GM19025 (cell line): ENCODE measurements around the gene CERKL.

Source experiments
- ATAC-seq: cut with Tn5 transposase; IDR thresholded peaks from one replicate; pipeline ENCODE4 v1.9.1; 2021; ENCODE audit warnings: mild to moderate bottlenecking, low read depth, moderate library complexity; ENCODE audit not compliant: unreplicated experiment

Gene CERKL

GRCh38 chr2:181578829-181579228 is 78.1 kb downstream of the CERKL start:
- ATAC-seq: no peak

DNA sequence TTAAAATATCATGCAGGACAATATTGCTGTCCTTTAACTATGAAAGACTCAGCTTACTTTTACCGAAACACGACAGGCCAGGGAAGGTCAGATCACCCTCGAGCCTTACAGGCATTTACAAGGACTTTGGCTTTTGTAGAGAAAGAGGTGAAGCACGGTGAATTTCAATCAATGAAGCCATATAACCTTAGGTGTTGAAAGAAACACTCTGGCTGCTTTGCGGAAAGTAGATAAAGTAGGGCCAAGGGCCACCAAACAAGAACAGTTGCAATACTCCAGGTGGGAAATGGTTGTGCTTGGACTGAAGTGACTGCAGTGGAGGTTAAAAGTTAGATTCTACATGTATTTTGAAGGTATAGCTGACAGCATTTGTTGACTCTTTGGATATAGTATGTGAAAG is 80.5 kb downstream of the CERKL start:
- ATAC-seq: no peak

GRCh38 chr2:181575650-181576025 is 81.3 kb downstream of the CERKL start:
- no peak for ATAC-seq

GRCh38 chr2:181575024-181575649 is 81.8 kb downstream of the CERKL start:
- ATAC-seq: no peak

DNA sequence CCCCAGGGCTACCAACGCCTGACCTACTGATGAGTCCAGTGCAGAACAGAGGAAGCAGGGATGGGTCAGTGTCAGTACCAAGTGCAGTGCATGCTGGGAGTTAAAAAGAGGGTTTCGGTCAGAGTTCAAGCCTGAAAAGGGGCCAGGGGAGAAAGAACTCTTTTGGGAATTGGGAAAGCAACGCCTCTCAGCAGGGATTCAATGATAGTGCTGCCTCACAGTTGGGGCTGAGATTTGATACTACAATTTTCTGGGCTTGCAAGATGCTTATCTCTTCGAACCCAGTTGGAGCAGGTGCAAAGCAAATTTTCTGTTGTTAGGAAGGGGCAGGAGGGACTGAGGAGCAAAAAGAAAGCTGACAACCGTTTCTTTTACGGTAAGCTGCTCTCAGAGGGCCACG is 82.6 kb downstream of the CERKL start:
- ATAC-seq: no peak

GRCh38 chr2:181573140-181573736 is 83.7 kb downstream of the CERKL start:
- ATAC-seq: no peak

DNA sequence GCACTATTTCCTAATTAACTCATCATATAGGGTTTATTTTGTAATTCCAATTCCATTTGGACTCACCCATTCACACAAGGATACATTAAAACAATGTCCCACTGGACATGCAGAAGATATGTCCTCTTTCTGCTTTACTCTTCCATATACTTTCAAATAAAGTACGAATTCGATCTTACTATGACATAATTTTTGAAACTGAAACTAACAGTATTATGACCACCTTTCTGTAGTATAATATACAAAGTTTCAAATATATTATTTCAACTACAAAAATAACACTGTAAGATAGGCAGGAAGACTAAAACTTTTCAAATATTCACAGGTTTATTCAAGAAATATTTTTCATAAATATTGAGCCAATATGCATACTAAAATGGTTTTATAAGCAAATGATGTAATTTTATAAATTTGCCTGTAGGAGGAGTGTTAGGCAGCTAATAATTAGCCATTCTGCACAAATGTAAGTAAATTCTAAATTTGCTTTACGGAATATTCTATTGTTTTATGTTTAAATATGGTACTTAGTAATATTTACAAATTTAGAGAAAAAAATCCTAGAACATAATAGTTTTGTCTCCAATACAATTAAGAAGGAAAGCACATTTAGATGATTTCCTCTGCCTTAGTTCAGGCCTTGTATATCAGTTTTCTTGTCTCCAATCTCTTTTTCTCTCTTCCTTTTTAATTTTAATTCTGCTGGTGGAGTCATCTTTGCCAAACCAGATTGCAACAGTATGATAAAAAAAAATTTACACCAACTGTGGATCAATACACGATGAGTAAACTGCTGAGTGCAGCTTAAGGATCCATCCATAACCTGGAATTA is 85.9 kb downstream of the CERKL start:
- ATAC-seq: no peak

GRCh38 chr2:181570059-181570458 is 86.8 kb downstream of the CERKL start:
- ATAC-seq: no peak

DNA sequence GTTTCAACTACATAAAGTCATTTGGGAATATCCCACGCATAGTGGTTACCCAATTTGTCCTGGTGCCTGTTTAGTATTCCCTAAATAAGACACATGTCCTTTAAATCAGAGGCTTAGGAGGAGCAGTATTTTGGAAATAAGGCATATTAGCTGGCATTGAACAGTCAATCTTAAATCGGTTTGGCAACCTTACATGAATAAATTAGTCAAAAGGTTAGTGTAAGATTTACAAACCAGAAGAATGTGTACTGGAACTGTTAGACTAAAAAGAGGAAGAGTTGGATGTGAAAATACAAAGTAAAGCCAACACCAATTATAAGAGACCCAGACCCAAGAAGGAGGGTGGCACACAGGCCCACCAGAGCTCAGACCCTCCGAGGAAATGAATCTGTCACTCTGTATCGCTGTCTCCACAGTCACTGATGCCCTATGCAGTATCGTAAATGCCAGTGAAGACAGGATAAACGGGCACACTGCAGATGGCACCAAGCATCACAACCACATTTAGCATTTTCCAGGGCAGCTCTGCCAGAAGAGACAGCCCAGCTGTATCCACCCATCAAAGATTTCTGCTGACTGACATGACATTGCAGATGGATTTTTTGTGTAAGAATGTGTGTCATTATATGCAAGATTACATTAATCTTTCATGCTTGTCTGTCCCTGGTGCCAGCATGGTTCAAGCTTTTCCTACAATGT is 90.4 kb downstream of the CERKL start:
- no peak for ATAC-seq

DNA sequence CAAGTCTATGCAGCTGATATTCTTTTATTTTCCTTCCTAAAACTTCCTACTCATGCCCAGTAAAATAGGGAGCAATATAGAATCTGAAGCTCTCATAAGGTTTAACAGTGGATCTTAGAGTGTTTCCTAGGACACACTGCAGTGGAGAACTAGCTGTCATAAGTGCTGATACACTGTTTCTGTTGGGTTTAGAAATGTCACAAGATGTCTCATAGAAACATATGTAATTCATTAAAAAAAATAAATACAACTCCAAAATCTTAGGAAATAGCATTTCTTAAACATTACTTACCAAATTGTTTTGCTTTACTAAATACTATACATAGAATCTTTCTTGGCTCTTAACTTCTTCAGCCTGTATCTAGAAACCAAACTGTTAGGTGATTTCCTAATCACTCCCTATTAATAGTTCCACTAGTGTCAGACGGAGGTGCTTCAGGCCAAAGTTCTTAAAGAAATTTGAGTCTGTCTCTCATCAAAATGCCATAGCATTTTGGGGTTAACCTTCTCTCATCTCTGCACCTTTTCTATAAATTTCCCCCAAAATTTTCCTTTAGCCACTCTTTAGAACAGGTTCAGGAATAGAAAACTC is 93.7 kb downstream of the CERKL start:
- ATAC-seq: no peak

DNA sequence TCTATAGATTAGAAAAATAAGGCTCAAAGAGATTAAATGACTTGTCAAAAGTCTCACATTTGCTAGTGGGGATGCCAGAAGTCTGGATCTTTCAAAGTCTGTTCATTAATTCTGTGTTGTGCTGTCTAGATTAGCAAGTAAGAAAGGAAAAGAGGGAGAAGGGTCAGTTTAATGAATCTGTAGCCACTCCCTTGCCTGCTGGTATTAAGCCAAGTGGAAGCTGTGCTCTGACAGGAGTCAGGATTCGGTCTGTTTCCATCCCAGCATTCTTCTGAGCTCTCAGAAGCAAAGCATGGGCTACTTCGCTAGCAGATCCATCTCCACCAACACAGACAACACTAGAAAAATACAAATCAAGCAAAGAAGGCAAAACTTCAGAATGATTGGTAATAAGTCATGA is 98.5 kb downstream of the CERKL start:
- ATAC-seq: no peak

- ATAC-seq: no peak
These were observed 102.7 kb downstream of the CERKL start for GRCh38 chr2:181554061-181554830.

DNA sequence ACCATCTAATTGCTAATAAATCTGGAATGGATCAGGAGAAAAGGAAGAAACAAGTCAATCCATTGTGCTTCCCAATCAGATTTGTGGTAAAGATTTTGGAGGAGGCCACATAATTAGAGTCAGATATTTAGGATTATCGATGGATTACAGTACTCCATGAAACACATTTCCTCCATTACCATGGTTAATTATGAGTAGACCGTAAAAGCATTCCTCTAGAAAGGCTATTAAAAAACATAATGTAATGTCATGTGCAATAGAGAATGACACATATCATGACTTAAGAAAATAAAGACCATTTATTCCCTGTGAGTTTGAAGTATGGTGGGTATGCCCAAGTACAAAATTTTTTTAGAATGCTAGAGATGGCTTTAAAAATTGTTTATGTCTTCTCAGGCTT is 103.7 kb downstream of the CERKL start:
- ATAC-seq: no peak

DNA sequence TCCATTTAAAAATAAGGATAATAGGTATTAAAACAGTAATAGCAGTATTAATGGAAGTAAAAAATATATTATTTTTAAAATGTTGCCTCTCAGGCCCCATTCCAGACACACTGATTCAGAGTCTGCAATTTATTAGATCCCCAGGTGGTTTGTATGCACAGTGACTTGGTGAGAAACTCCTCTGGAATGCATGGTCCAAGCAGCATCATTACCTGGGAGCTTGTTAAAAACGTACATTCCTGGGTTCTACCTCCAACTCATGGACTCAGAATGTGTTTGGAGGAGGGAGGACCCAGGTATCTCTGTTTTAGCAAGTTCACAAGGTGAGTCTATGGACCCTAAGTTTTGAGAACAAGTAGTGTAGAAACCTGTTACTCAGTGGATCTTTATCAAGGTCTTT is 104.1 kb downstream of the CERKL start:
- ATAC-seq: no peak

DNA sequence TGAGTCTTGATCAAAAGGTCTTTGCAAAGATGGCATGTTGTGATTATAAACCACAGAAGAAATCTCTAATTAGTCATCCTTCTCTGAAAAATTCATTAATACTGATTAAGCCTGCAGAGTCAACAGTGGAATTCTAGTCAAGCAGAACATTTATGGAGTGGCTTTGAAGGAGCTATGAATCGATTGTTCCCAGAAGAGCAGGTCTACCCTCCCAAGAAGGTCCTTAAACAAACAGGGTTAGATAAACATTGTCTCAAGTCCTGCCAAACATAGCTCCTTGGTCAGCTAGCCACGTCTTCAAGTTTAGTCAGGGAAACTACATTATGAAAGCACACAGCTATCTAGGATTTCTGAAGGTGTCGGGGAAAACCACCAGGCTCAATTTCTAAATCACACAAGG is 110.8 kb downstream of the CERKL start:
- ATAC-seq: no peak

- no peak for ATAC-seq
These were observed 114.7 kb downstream of the CERKL start for GRCh38 chr2:181542170-181542569.

GRCh38 chr2:181540421-181540820 is 116.5 kb downstream of the CERKL start:
- no peak for ATAC-seq

GRCh38 chr2:181536730-181537129 is 120.2 kb downstream of the CERKL start:
- ATAC-seq: no peak

GRCh38 chr2:181528441-181528840 is 128.5 kb downstream of the CERKL start:
- no peak for ATAC-seq

- ATAC-seq: no peak
These were observed 129.8 kb downstream of the CERKL start for GRCh38 chr2:181527058-181527457.
